Measurements from ENCODE around the gene ACVR2A. TPM values are rescaled to one million over a fixed set of nuclear protein-coding genes. Genes with fewer than 3 reads are reported as not detected.

Gene ACVR2A
- total RNA-seq, 4 donors from 2014 or later = 17.7 to 26.4 (median 19.1) TPM

- no peak for DNase-seq (ENCODE audit: low spot score in 2 of 2)
- H3K4me1 ChIP-seq = peaks cover 0 to 28% (median 2%) of the 10 kb centered on the region in 4 donors
- WGBS, 2 donors = 77 to 83% methylated on average over 1 of the region's 1 CpG
- H3K27ac ChIP-seq = no peak overlapping the region
- H3K36me3 ChIP-seq = no peaks in the 10 kb centered on the region
- no peak overlapping the region for H3K4me3 ChIP-seq
- H3K9me3 ChIP-seq = no peaks in the 10 kb centered on the region
- TF ChIP-seq EP300 (IDR thresholded peaks at IDR 0.05) = no peak
- TF ChIP-seq POLR2A (IDR thresholded peaks at IDR 0.05) = no peak
- no peak for TF ChIP-seq CTCF (IDR thresholded peaks at IDR 0.05)
- no peaks in the 10 kb centered on the region for H3K27me3 ChIP-seq
Observed at GRCh38 chr2:147873859-147874483, 29.1 kb downstream of the ACVR2A start.

GRCh38 chr2:147879846-147880245 lies 35.0 kb downstream of the ACVR2A start:
- peaks cover 0 to 32% (median 4%) of the 10 kb centered on the region in 4 donors for H3K4me1 ChIP-seq
- H3K27me3 ChIP-seq = no peaks in the 10 kb centered on the region
- H3K36me3 ChIP-seq = no peaks in the 10 kb centered on the region
- H3K9me3 ChIP-seq = no peaks in the 10 kb centered on the region
- H3K27ac ChIP-seq = no peak overlapping the region
- no peak for DNase-seq (ENCODE audit: low spot score in 2 of 2)
- H3K4me3 ChIP-seq = no peak overlapping the region
- TF ChIP-seq POLR2A (IDR thresholded peaks at IDR 0.05) (no peak), EP300 (IDR thresholded peaks at IDR 0.05) (no peak), CTCF (IDR thresholded peaks at IDR 0.05) (no peak)

GRCh38 chr2:147882631-147883030 lies 37.8 kb downstream of the ACVR2A start:
- Histone ChIP-seq H3K9me3 (no peaks in the 10 kb centered on the region), H3K4me1 (peaks cover 0 to 35% (median 2%) of the 10 kb centered on the region in 4 donors), H3K27me3 (no peaks in the 10 kb centered on the region), H3K4me3 (no peak overlapping the region), H3K27ac (no peak overlapping the region), H3K36me3 (no peaks in the 10 kb centered on the region)
- TF ChIP-seq POLR2A (IDR thresholded peaks at IDR 0.05) (no peak), CTCF (IDR thresholded peaks at IDR 0.05) (no peak)
- no peak for DNase-seq (ENCODE audit: low spot score in 2 of 2)

- Histone ChIP-seq H3K27me3 (no peaks in the 10 kb centered on the region), H3K27ac (no peak overlapping the region), H3K9me3 (no peaks in the 10 kb centered on the region), H3K4me3 (no peak overlapping the region), H3K4me1 (peaks cover 0 to 48% (median 2%) of the 10 kb centered on the region in 4 donors), H3K36me3 (no peaks in the 10 kb centered on the region)
- TF ChIP-seq POLR2A (IDR thresholded peaks at IDR 0.05) = no peak
- TF ChIP-seq EP300 (IDR thresholded peaks at IDR 0.05) = no peak
- TF ChIP-seq CTCF (IDR thresholded peaks at IDR 0.05) = no peak
- no peak for DNase-seq (ENCODE audit: low spot score in 2 of 2)
Observed at GRCh38 chr2:147884830-147885229, 40.0 kb downstream of the ACVR2A start.

- TF ChIP-seq EP300 (IDR thresholded peaks at IDR 0.05) = no peak
- TF ChIP-seq CTCF (IDR thresholded peaks at IDR 0.05) = no peak
- no peak for TF ChIP-seq POLR2A (IDR thresholded peaks at IDR 0.05)
- Histone ChIP-seq H3K36me3 (no peaks in the 10 kb centered on the region), H3K27me3 (no peaks in the 10 kb centered on the region), H3K27ac (no peak overlapping the region), H3K4me1 (peaks cover 0 to 48% (median under 1%) of the 10 kb centered on the region in 4 donors), H3K4me3 (no peak overlapping the region), H3K9me3 (no peaks in the 10 kb centered on the region)
- WGBS, 2 donors = 71 to 74% methylated on average over 2 of the region's 2 CpGs
- no peak for DNase-seq (ENCODE audit: low spot score in 2 of 2)
Observed at GRCh38 chr2:147886136-147886535, 41.3 kb downstream of the ACVR2A start.
